ENCODE data around the gene BHLHE23.

BHLHE23 gene

DNA sequence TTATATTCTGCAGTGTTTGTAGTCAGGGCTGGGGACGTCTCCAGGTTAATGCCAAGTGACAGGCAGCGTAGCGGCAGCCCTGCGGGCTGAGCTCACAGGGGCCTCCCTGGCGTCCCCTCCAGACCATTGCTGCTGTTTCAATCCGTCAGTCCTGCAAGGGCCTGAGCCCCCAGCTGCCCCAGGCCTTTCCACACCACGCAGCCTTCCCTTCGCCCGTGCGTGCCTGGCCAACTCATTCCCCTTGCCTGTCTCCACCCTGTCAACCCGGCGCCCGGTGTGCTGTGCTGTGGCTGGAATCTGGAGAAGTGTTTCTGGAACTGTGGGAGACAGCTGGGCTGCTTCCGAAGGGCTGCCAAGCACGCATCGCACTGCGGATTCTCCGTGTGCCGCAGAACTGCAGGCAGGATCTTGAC, 11.9 kb downstream of the BHLHE23 start:
- no peak for DNase-seq (ENCODE audit: low read depth)
- TF ChIP-seq, protein P1, sequence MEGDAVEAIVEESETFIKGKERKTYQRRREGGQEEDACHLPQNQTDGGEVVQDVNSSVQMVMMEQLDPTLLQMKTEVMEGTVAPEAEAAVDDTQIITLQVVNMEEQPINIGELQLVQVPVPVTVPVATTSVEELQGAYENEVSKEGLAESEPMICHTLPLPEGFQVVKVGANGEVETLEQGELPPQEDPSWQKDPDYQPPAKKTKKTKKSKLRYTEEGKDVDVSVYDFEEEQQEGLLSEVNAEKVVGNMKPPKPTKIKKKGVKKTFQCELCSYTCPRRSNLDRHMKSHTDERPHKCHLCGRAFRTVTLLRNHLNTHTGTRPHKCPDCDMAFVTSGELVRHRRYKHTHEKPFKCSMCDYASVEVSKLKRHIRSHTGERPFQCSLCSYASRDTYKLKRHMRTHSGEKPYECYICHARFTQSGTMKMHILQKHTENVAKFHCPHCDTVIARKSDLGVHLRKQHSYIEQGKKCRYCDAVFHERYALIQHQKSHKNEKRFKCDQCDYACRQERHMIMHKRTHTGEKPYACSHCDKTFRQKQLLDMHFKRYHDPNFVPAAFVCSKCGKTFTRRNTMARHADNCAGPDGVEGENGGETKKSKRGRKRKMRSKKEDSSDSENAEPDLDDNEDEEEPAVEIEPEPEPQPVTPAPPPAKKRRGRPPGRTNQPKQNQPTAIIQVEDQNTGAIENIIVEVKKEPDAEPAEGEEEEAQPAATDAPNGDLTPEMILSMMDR (conservative IDR thresholded peaks at IDR 0.05; ENCODE audit: low read depth, low read length), result no peak
- no peak overlapping the region for H3K4me3 ChIP-seq (ENCODE audit: low read length)

- no peak overlapping the region for H3K4me3 ChIP-seq (ENCODE audit: low read length)
- DNase-seq (ENCODE audit: low read depth), result no peak
- TF ChIP-seq, protein P1 (conservative IDR thresholded peaks at IDR 0.05; ENCODE audit: low read depth, low read length), result no peak
These were observed 12.8 kb downstream of the BHLHE23 start for GRCh38 chr20:62993856-62994494.

GRCh38 chr20:62991863-62992262, 14.9 kb downstream of the BHLHE23 start:
- TF ChIP-seq, protein P1 (conservative IDR thresholded peaks at IDR 0.05; ENCODE audit: low read depth, low read length), result no peak
- no peak overlapping the region for H3K4me3 ChIP-seq (ENCODE audit: low read length)
- DNase-seq (ENCODE audit: low read depth), result no peak

DNA sequence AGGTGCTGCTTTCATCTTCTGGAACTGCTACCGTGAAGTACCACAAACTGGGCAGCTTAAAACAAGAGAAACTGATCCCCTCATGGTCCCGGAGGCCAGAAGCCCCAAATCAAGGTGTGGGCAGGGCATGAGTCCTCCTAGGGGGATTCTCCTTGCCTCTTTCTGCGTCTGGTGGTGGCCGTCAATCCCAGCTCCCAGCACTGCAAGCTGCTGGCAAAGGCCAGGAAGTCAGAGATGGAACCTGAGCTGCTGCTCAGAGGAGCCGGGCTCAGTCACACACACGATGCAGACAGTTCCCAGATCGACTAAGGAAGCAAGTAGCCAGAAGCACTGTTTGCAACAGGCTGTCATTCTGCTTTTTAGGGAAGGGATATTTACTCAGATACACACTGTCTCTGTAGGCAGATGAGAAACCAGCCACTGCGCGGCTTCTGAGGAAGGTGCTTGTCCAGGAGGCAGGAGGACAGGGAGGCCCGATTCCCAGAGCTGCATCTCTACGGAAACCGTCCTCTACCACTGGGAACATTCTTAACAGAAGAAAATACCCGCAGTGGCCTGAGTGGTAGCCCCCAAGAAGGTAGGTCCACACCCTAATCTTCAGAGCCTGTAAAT, 15.5 kb downstream of the BHLHE23 start:
- no peak overlapping the region for H3K4me3 ChIP-seq (ENCODE audit: low read length)
- TF ChIP-seq, protein P1 (conservative IDR thresholded peaks at IDR 0.05; ENCODE audit: low read depth, low read length), result no peak
- DNase-seq (ENCODE audit: low read depth), result no peak

DNA sequence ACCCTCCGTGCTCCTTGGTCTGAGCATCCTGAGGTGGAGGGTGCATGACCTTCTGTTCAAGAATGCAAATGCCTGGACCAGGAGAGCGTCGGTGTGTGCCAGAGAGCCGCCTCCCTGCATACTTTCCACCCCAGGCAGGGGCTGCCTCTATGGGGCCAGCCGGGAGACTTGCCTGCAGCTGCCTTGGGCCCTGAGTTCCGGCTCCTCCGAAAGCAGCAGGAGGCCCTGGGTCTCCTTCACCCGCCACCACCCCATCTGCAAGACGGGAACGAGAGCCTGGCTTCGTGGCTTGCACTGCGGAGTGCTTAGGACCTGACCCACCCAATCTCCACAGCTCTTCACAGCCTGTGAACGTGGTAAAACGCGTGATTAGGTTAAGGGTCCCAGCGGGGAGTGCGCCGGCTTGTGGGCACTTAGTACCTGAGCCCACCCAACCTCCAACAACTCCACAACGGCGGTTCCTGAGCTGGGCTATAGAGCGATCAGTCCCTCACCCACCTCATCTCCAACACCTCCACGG, 16.4 kb downstream of the BHLHE23 start:
- DNase-seq (ENCODE audit: low read depth), result no peak
- no peak overlapping the region for H3K4me3 ChIP-seq (ENCODE audit: low read length)
- TF ChIP-seq, protein P1 (conservative IDR thresholded peaks at IDR 0.05; ENCODE audit: low read depth, low read length), result no peak

- TF ChIP-seq, protein P1 (conservative IDR thresholded peaks at IDR 0.05; ENCODE audit: low read depth, low read length), result no peak
- no peak for DNase-seq (ENCODE audit: low read depth)
- H3K4me3 ChIP-seq (ENCODE audit: low read length), result no peak overlapping the region
These were observed 17.6 kb downstream of the BHLHE23 start for GRCh38 chr20:62989201-62989601.

- no peak for DNase-seq (ENCODE audit: low read depth)
- TF ChIP-seq, protein P1 (conservative IDR thresholded peaks at IDR 0.05; ENCODE audit: low read depth, low read length), result no peak
- H3K4me3 ChIP-seq (ENCODE audit: low read length), result no peak overlapping the region
These were observed 19.6 kb downstream of the BHLHE23 start for GRCh38 chr20:62987114-62987513.

All from retinal pigment epithelial cell (primary cell).